Peyer's patch (tissue), 4 donors: ENCODE data around the gene ZBTB20. TPM values are rescaled to one million over a fixed set of nuclear protein-coding genes. Genes with fewer than 3 reads are reported as not detected.

Source experiments
- DNase-seq, 3 donors: peaks; one replicate each; pipeline ENCODE4 v3.0.0-alpha.2; 2017 to 2019
- H3K27ac ChIP-seq, 4 donors: fragments of 200-600 bp; sonication (generic); one replicate each; pipeline ENCODE4 v1.5.1; 2016 to 2019
- H3K27me3 ChIP-seq, 2 donors: fragments of 200-600 bp; sonication (generic); one replicate each; pipeline ENCODE4 v1.5.1; 2019
- H3K36me3 ChIP-seq, 3 donors: fragments of 200-600 bp; sonication (generic); one replicate each; pipeline ENCODE4 v1.5.1; 2016 to 2019
- H3K4me1 ChIP-seq, 4 donors: fragments of 200-600 bp; sonication (generic); one replicate each; pipeline ENCODE4 v1.5.1; 2016 to 2019
- H3K4me3 ChIP-seq, 4 donors: fragments of 200-600 bp; sonication (generic); 1 replicate in 3 of 4; 2 replicates in 1 of 4; pipeline ENCODE4 v1.5.1; 2016 to 2019; ENCODE audit warnings: mild to moderate bottlenecking in 1 of 4
- H3K9me3 ChIP-seq, 4 donors: fragments of 200-600 bp; sonication (generic); one replicate each; pipeline ENCODE4 v1.5.1; 2016 to 2019; ENCODE audit warnings: mild to moderate bottlenecking in 1 of 4
- POLR2A ChIP-seq, 2 donors: fragments of 450-650 bp; IDR thresholded peaks; one replicate each; pipeline ENCODE4 v1.5.1; 2017; ENCODE audit warnings: antibody characterized with exemption in 2 of 2, mild to moderate bottlenecking in 2 of 2, moderate library complexity in 2 of 2
- total RNA-seq, 4 donors: library from RNA; depleted of rRNA; stranded (reverse); fragments of >200 nt; gene quantifications; one replicate each; pipeline ENCODE4 v1.1.0, GENCODE V29; 2016
- TF ChIP-seq, protein P1 (sequence below), 6 experiments: fragments of 450-650 bp in 4 of 6; fragments of 200-600 bp in 2 of 6; sonication (generic) in 1 of 6; IDR thresholded peaks; one replicate each; pipeline ENCODE4 v1.5.1; 2017 to 2019; ENCODE audit warnings: antibody characterized with exemption in 6 of 6, mild to moderate bottlenecking in 3 of 6, moderate library complexity in 1 of 6

The ZBTB20 gene
- total RNA-seq, 4 donors from 2014 or later: 19.6 to 135 (median 57.2) TPM

DNA sequence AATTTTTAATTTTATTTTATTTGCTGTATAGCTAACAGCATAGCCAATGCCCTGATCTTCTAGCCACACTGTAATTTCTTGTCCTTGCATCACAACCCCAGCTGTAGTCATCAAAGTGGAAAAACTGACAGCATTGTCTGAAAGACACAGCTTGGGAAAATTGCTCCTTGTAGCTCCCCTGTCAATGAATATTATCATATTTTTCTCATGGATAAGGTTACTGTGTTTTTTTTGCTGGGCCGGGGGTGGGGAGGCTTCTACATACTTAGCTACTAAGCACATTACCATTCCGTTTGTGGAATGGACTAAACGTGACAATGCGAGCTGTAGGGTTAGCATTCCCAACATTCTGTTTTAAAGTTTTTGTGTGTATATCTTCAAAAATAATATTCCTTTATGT, 472.0 kb downstream of the ZBTB20 start:
- no peaks in the 10 kb centered on the region for H3K4me1 ChIP-seq
- no peaks in the 10 kb centered on the region for H3K9me3 ChIP-seq
- H3K27me3 ChIP-seq: no peaks in the 10 kb centered on the region
- TF ChIP-seq POLR2A (IDR thresholded peaks at IDR 0.05): no peak
- TF ChIP-seq, protein P1, sequence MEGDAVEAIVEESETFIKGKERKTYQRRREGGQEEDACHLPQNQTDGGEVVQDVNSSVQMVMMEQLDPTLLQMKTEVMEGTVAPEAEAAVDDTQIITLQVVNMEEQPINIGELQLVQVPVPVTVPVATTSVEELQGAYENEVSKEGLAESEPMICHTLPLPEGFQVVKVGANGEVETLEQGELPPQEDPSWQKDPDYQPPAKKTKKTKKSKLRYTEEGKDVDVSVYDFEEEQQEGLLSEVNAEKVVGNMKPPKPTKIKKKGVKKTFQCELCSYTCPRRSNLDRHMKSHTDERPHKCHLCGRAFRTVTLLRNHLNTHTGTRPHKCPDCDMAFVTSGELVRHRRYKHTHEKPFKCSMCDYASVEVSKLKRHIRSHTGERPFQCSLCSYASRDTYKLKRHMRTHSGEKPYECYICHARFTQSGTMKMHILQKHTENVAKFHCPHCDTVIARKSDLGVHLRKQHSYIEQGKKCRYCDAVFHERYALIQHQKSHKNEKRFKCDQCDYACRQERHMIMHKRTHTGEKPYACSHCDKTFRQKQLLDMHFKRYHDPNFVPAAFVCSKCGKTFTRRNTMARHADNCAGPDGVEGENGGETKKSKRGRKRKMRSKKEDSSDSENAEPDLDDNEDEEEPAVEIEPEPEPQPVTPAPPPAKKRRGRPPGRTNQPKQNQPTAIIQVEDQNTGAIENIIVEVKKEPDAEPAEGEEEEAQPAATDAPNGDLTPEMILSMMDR (IDR thresholded peaks at IDR 0.05): no peak
- no peak for DNase-seq
- H3K4me3 ChIP-seq: no peak overlapping the region
- no peaks in the 10 kb centered on the region for H3K36me3 ChIP-seq
- H3K27ac ChIP-seq: no peak overlapping the region

DNA sequence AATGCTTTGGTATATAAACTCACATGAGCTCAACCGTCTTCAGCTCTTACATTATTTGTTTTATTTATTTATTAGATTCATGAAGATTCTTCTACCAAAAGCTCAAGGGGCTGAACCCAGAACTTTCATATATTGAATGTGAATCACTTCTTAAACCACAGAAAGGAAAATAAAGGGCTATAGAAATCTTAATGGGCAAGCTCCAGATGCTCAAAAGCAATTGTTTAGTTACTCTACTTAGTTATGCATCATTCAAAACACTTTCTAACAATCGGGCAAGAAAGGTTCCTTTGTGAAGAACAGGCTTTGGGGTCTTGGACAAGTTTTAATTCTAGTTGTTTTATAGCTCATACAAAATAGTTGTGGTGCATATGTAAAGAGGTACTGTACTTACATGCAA, 473.1 kb downstream of the ZBTB20 start:
- DNase-seq: no peak

GRCh38 chr3:114673481-114673880, 473.6 kb downstream of the ZBTB20 start:
- no peaks in the 10 kb centered on the region for H3K4me1 ChIP-seq
- no peak for TF ChIP-seq POLR2A (IDR thresholded peaks at IDR 0.05)
- no peak for DNase-seq
- no peak overlapping the region for H3K4me3 ChIP-seq
- no peaks in the 10 kb centered on the region for H3K9me3 ChIP-seq
- no peaks in the 10 kb centered on the region for H3K36me3 ChIP-seq
- no peak overlapping the region for H3K27ac ChIP-seq
- no peaks in the 10 kb centered on the region for H3K27me3 ChIP-seq

More for the DNA sequence above, 473.1 kb downstream of the ZBTB20 start:
- no peak for TF ChIP-seq POLR2A (IDR thresholded peaks at IDR 0.05)
- TF ChIP-seq, protein P1 (IDR thresholded peaks at IDR 0.05): no peak
- Histone ChIP-seq H3K36me3 (no peaks in the 10 kb centered on the region), H3K9me3 (no peaks in the 10 kb centered on the region), H3K4me3 (no peak overlapping the region), H3K27ac (no peak overlapping the region), H3K27me3 (no peaks in the 10 kb centered on the region), H3K4me1 (no peaks in the 10 kb centered on the region)

- H3K9me3 ChIP-seq: no peaks in the 10 kb centered on the region
- TF ChIP-seq, protein P1 (IDR thresholded peaks at IDR 0.05): no peak
- no peak for TF ChIP-seq POLR2A (IDR thresholded peaks at IDR 0.05)
- no peak overlapping the region for H3K27ac ChIP-seq
- DNase-seq: no peak
- H3K36me3 ChIP-seq: no peaks in the 10 kb centered on the region
- H3K4me1 ChIP-seq: no peaks in the 10 kb centered on the region
- no peak overlapping the region for H3K4me3 ChIP-seq
- H3K27me3 ChIP-seq: no peaks in the 10 kb centered on the region
These were observed 474.2 kb downstream of the ZBTB20 start for GRCh38 chr3:114672692-114673447.

DNA sequence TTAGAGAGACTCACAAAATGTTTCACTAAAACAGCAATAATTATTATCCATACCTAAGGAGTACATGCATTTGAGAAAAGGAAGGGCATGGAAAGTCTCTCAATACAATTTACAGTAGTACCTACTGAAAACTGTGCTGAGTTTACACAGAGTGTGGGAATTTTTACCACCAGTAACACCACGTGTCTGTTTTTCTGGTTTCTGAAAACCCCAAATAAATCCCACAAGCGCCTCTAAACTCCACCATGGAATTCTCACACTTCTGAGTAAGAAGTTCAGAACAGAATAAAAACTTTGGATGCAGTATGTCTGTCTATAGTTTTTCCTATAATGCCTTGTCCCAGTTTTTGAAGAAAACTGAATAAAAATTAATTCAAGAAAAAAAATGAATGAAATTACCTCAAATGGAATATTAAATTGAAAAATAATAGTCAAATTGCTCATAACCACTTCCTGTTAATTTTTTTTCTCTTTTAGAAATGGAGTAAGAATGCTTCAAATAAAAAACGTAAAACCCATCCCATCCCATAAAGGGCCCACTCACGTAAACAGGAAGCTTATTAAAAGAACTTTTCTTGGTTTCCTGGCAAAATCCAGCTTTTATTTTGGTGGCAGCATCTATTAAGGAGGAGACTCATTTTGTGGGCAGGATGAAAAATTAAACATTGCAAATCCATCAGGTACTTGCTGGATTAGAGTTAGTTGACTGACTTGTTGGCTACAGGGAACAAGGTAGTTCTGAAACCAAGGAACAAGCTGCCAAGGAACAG, 475.2 kb downstream of the ZBTB20 start:
- no peak for DNase-seq
- Histone ChIP-seq H3K4me3 (no peak overlapping the region), H3K27ac (no peak overlapping the region), H3K36me3 (no peaks in the 10 kb centered on the region), H3K27me3 (no peaks in the 10 kb centered on the region), H3K9me3 (no peaks in the 10 kb centered on the region), H3K4me1 (no peaks in the 10 kb centered on the region)
- no peak for TF ChIP-seq POLR2A (IDR thresholded peaks at IDR 0.05)
- TF ChIP-seq, protein P1 (IDR thresholded peaks at IDR 0.05): no peak

DNA sequence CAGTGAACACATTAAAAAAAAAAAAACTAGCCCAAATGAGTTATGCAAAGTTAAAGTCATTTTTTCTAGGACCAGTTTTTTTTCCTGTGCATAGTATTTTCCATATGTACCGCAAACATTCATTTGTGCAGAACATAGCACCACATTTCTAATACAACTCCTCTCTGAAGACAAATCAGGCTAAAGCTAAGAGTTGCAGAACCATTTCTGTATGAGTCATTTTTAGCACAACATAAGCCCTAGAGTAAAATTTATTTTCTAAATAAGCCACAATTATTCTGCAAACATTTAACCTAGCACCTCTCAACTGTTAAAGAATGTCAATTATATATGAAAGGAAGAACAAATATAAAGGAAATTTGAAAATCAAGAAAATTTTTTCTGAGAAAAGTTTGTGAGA, 477.5 kb downstream of the ZBTB20 start:
- H3K4me1 ChIP-seq: no peaks in the 10 kb centered on the region
- H3K4me3 ChIP-seq: no peak overlapping the region
- H3K36me3 ChIP-seq: no peaks in the 10 kb centered on the region
- no peak for DNase-seq
- H3K27ac ChIP-seq: no peak overlapping the region
- no peaks in the 10 kb centered on the region for H3K27me3 ChIP-seq
- H3K9me3 ChIP-seq: no peaks in the 10 kb centered on the region
- TF ChIP-seq POLR2A (IDR thresholded peaks at IDR 0.05): no peak
- TF ChIP-seq, protein P1 (IDR thresholded peaks at IDR 0.05): no peak
